PC-9 (cell line): Measurements from ENCODE around the gene UBE3C. TPM values are rescaled to one million over a fixed set of nuclear protein-coding genes. Genes with fewer than 3 reads are reported as not detected.

ENCODE experiments used
- BruUV-seq: library from RNA; stranded (reverse); fragments of 400-500 nt; replicated peaks from 2 replicates; lab custom pipeline; 2021; lab: Mats Ljungman, UMichigan
- CTCF ChIA-PET: fragments of 300-600 bp; sonication (Branson Sonifier 250); formaldehyde crosslinking; loops from one replicate; lab custom pipeline; 2022; ENCODE audit warnings: antibody characterized with exemption; lab: Charles Lee
- POLR2A ChIA-PET: fragments of 300-600 bp; sonication (Branson Sonifier 250); formaldehyde crosslinking; loops from one replicate; lab custom pipeline; 2022; ENCODE audit warnings: antibody characterized with exemption; ENCODE audit not compliant: unreplicated experiment; lab: Charles Lee
- DNase-seq, 2 experiments: peaks; one replicate each; pipeline versions ENCODE4 v3.0.0 to v3.0.0-alpha.2; 2015 to 2022; ENCODE audit warnings: mixed read lengths in 1 of 2
- H2AFZ ChIP-seq: fragments of 200-600 bp; sonication (generic); 2 replicates; pipeline ENCODE4 v1.8.1; 2017; ENCODE audit warnings: antibody characterized with exemption
- H3F3A ChIP-seq: fragments of 200-600 bp; sonication (generic); 2 replicates; pipeline ENCODE4 v1.8.1; 2017; ENCODE audit warnings: antibody characterized with exemption, mild to moderate bottlenecking, low read depth; ENCODE audit not compliant: insufficient read depth
- H3K27ac ChIP-seq: fragments of 200-600 bp; sonication (generic); 2 replicates; pipeline ENCODE4 v1.6.1; 2016; ENCODE audit warnings: mixed run types
- H3K27me3 ChIP-seq: fragments of 200-600 bp; sonication (generic); 2 replicates; pipeline ENCODE4 v1.6.1; 2016; ENCODE audit warnings: low read depth, mixed run types; ENCODE audit not compliant: insufficient read depth
- H3K36me3 ChIP-seq: fragments of 200-600 bp; sonication (generic); 2 replicates; pipeline ENCODE4 v1.6.1; 2016; ENCODE audit warnings: low read depth, mixed run types
- H3K4me1 ChIP-seq: fragments of 200-600 bp; sonication (generic); replicated peaks from 2 replicates; pipeline ENCODE4 v1.6.1; 2016; ENCODE audit warnings: mixed run types; ENCODE audit not compliant: insufficient read depth
- H3K4me2 ChIP-seq: fragments of 200-600 bp; sonication (generic); 2 replicates; pipeline ENCODE4 v1.6.1; 2017; ENCODE audit warnings: mixed run types
- H3K4me3 ChIP-seq: fragments of 200-600 bp; sonication (generic); 2 replicates; pipeline ENCODE4 v1.6.1; 2016; ENCODE audit warnings: mixed run types
- H3K79me2 ChIP-seq: fragments of 200-600 bp; sonication (generic); 2 replicates; pipeline ENCODE4 v1.6.1; 2017; ENCODE audit warnings: low read depth, mixed run types
- H3K9me2 ChIP-seq: fragments of 200-600 bp; sonication (generic); 2 replicates; pipeline ENCODE4 v1.8.1; 2017; ENCODE audit warnings: mild to moderate bottlenecking; ENCODE audit not compliant: insufficient read depth
- H3K9me3 ChIP-seq: fragments of 200-600 bp; sonication (generic); 2 replicates; pipeline ENCODE4 v1.8.1; 2016; ENCODE audit warnings: low read depth; ENCODE audit not compliant: insufficient read depth
- H4K20me1 ChIP-seq: fragments of 200-600 bp; sonication (generic); 2 replicates; pipeline ENCODE4 v1.8.1; 2017; ENCODE audit not compliant: insufficient read depth
- EZH2 ChIP-seq: fragments of 200-600 bp; sonication (generic); IDR thresholded peaks from 2 replicates; pipeline ENCODE4 v1.8.0; 2017; ENCODE audit warnings: antibody characterized with exemption, low read depth
- intact Hi-C: fragments of 100-400 bp; cut with micrococcal nuclease; formaldehyde crosslinking; loops from one replicate; pipeline ENCODE4 v1.10.0; 2022; ENCODE audit not compliant: unreplicated experiment
- total RNA-seq: library from RNA; stranded (reverse); gene quantifications from 2 replicates; pipeline ENCODE4 v1.2.3, GENCODE V29; 2021
- TF ChIP-seq, protein P1 (sequence below): fragments of 200-600 bp; sonication (generic); conservative IDR thresholded peaks from 2 replicates; pipeline ENCODE4 v1.6.1; 2017; ENCODE audit warnings: mixed run types, antibody characterized with exemption, mild to moderate bottlenecking, moderate library complexity

The UBE3C gene
- total RNA-seq, 1 experiment from 2014 or later: 77.6 TPM

DNA sequence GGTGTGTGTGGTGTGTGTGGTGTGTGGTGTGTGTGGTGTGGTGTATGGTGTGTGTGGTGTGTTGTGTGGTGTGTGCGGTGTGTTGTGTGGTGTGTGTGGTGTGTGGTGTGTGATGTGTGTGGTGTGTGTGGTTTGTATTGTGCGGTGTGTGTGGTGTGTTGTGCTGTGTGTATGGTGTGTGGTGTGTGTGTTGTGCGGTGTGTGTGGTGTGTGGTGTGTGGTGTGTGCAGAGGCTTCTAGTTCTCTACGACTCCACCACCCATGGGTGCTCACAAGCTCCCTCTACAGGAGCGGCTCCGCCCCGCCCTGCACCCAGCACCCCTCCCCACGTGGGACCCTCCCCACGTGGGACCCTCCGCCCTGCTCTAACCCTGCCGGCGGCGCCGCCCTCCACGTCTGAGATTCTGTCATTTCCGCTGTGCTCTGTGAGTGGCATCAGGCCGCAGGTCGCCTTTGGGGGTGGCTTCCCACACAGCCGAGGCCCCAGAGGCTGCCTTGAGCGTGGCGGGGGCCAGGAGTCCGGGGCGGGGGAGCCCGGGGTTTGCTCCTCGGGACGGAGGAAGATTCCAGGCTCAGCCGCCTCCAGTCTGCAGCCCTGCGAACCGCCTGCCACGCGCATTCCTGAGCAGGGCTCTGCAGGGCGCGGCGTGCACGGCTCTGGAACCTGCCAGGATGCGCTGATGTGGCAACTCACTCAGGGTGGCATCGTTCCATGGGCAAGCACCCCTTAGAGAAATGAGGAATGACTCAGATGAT, 161.1 kb downstream of the UBE3C start:
- DNase-seq: peak; percentile 66 to 72
- Histone ChIP-seq H3K9me3 (no peaks in the 10 kb centered on the region), H3K4me1 (peaks cover 34% of the 10 kb centered on the region), H3K27ac (no peak overlapping the region), H3K4me2 (no peak overlapping the region), H3F3A (peaks cover 41% of the 10 kb centered on the region), H3K79me2 (no peaks in the 10 kb centered on the region), H3K4me3 (no peak overlapping the region), H3K27me3 (no peaks in the 10 kb centered on the region), H3K36me3 (no peaks in the 10 kb centered on the region), H2AFZ (no peak overlapping the region), H4K20me1 (no peaks in the 10 kb centered on the region), H3K9me2 (no peaks in the 10 kb centered on the region)
- POLR2A ChIA-PET: no interaction called here
- no TSS peak for BruUV-seq
- no peak for TF ChIP-seq EZH2
- TF ChIP-seq, protein P1, sequence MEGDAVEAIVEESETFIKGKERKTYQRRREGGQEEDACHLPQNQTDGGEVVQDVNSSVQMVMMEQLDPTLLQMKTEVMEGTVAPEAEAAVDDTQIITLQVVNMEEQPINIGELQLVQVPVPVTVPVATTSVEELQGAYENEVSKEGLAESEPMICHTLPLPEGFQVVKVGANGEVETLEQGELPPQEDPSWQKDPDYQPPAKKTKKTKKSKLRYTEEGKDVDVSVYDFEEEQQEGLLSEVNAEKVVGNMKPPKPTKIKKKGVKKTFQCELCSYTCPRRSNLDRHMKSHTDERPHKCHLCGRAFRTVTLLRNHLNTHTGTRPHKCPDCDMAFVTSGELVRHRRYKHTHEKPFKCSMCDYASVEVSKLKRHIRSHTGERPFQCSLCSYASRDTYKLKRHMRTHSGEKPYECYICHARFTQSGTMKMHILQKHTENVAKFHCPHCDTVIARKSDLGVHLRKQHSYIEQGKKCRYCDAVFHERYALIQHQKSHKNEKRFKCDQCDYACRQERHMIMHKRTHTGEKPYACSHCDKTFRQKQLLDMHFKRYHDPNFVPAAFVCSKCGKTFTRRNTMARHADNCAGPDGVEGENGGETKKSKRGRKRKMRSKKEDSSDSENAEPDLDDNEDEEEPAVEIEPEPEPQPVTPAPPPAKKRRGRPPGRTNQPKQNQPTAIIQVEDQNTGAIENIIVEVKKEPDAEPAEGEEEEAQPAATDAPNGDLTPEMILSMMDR: no peak
- intact Hi-C loops: loop anchor here (5.0 kb wide), 2 partner anchors 38 to 1518 kb away; partner anchors contain the start of gene DNAJB6
- CTCF ChIA-PET: no interaction called here

DNA sequence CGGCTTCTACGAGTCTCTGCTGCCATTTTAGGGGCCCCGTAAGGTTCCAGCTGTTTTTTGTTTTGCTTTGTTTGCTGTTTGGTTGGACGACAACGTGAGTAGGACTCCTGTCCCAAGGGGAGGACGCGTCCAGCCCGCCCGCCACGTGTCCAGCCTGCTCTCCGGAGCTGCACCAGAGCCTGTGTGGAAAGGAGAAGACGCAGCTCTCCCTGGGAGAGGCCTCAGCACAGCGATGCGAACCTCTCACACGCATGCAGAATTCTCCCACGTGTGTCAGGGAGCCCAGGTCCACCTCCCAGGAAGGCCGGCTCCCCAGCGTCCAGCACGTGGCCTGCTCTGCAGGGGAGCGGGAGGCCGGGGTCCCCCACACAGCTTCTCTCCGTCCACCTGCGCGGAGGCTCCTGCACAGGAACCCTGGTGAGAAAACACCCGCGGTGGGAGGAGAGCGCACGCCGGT, 161.7 kb downstream of the UBE3C start:
- Histone ChIP-seq H3K4me3 (no peak overlapping the region), H3K27me3 (no peaks in the 10 kb centered on the region), H3K4me1 (peaks cover 34% of the 10 kb centered on the region), H4K20me1 (no peaks in the 10 kb centered on the region), H3F3A (peaks cover 45% of the 10 kb centered on the region), H3K4me2 (no peak overlapping the region), H3K79me2 (no peaks in the 10 kb centered on the region), H3K9me3 (no peaks in the 10 kb centered on the region), H2AFZ (no peak overlapping the region), H3K27ac (no peak overlapping the region), H3K9me2 (no peaks in the 10 kb centered on the region), H3K36me3 (no peaks in the 10 kb centered on the region)
- CTCF ChIA-PET: no interaction called here
- POLR2A ChIA-PET: no interaction called here
- no TSS peak for BruUV-seq
- intact Hi-C loops: loop anchor here (5.0 kb wide), 2 partner anchors 37 to 1517 kb away; partner anchors contain the start of gene DNAJB6
- no peak for DNase-seq
- no peak for TF ChIP-seq EZH2
- TF ChIP-seq, protein P1: no peak

DNA sequence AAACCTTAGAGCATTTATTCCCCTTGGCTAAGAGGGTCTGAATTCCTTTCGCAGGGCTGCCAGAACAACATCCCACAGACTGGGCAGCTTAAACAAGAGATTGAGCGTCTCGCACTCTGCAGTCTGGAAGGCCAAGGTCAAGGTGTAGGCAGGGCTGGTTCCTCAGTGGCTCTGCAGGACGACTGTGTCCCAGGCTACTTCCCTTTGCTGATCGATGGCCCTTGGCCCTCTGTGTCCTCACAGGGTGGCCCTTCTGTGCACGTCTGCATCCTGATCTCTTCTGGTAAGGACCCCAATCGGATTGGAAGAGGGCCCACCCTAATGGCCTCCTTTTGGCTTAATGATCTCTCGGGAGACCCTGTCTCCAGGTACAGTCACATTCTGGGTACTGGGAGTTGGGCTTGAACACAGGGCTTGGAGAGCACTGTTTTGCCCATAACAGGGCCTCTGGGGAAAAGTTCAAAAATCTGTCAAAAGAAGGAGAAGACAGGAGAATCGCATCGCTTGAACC, 162.9 kb downstream of the UBE3C start:
- ChIA-PET POLR2A (interaction anchor here (0.6 kb wide), 1 partner anchor 16 kb away, joined by 3 read pairs; no protein-coding TSS in a partner anchor), CTCF (no interaction called here)
- TF ChIP-seq, protein P1: no peak
- TF ChIP-seq EZH2: no peak
- no peaks in the 10 kb centered on the region for H3K36me3 ChIP-seq
- no peaks in the 10 kb centered on the region for H3K9me3 ChIP-seq
- no TSS peak for BruUV-seq
- no peaks in the 10 kb centered on the region for H3K27me3 ChIP-seq
- H2AFZ ChIP-seq: peak overlapping the region; percentile 11; the same call in 1 of the 2 replicates
- DNase-seq: no peak
- no peaks in the 10 kb centered on the region for H4K20me1 ChIP-seq
- H3K4me1 ChIP-seq: peaks cover 34% of the 10 kb centered on the region
- no peak overlapping the region for H3K4me3 ChIP-seq
- H3K4me2 ChIP-seq: peak overlapping the region; percentile 50
- H3K9me2 ChIP-seq: no peaks in the 10 kb centered on the region
- H3K27ac ChIP-seq: peak overlapping the region; percentile 77
- intact Hi-C loops: loop anchor here (1.0 to 5.0 kb wide), 4 partner anchors 8 to 1516 kb away; partner anchors contain the start of gene DNAJB6
- H3F3A ChIP-seq: peaks cover 45% of the 10 kb centered on the region
- H3K79me2 ChIP-seq: no peaks in the 10 kb centered on the region
